GM19099 (cell line): ENCODE measurements around the gene TRIM48.
"Not testable (repeated sequence)": the region's sequence is repeated elsewhere in the genome, so short reads cannot be mapped to it uniquely, and the experiment has no call there.

Experiments used
- POLR2A ChIP-seq: IDR thresholded peaks from 3 replicates; pipeline ENCODE4 v1.6.1; 2011; ENCODE audit warnings: low read depth; ENCODE audit not compliant: insufficient read length; ENCODE audit errors: extremely low read depth

Gene TRIM48

GRCh38 chr11:55261855-55262254 lies at the start of gene TRIM48:
TRIM48 (plus strand) TSS chr11:55262155; CDS start chr11:55262268, 113 bp downstream.
- not testable (repeated sequence) for TF ChIP-seq POLR2A

GRCh38 chr11:55263081-55263480 lies 1.1 kb downstream of the TRIM48 start:
- no peak for TF ChIP-seq POLR2A
